ENCODE results near the gene ANKFY1. TPM values are rescaled to one million over a fixed set of nuclear protein-coding genes. Genes with fewer than 3 reads are reported as not detected.

ANKFY1 gene
- total RNA-seq, 4 donors from 2014 or later, result 53.0 to 69.9 (median 54.7) TPM

DNA sequence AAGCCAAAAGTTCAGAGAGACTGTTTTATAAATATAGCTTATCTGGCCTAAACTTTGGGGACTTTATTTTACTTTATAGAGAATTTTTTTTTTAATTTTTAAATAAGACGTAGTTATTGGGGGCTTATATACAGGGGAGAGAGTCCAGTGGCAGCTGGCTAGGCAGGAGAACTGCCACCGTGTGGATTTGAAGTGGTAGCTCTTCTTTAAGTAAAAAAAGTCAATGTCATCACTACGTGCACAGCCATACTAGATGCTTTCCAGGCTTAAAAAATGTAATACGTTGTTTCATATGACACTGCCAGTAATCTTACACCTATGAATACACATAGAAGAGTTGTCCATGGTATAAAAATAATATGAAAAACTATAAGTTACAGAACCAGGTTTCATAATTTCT is 31.9 kb upstream of the ANKFY1 start:
- no peaks in the 10 kb centered on the region for H3K36me3 ChIP-seq
- no peak overlapping the region for H3K4me3 ChIP-seq
- 68 to 93% methylated on average over 3 to 4 of the region's 4 CpGs for WGBS, 2 donors (ENCODE audit: low coverage in 1 of 2)
- TF ChIP-seq EP300 (IDR thresholded peaks at IDR 0.05; ENCODE audit: low read depth), result no peak
- TF ChIP-seq, protein P1, sequence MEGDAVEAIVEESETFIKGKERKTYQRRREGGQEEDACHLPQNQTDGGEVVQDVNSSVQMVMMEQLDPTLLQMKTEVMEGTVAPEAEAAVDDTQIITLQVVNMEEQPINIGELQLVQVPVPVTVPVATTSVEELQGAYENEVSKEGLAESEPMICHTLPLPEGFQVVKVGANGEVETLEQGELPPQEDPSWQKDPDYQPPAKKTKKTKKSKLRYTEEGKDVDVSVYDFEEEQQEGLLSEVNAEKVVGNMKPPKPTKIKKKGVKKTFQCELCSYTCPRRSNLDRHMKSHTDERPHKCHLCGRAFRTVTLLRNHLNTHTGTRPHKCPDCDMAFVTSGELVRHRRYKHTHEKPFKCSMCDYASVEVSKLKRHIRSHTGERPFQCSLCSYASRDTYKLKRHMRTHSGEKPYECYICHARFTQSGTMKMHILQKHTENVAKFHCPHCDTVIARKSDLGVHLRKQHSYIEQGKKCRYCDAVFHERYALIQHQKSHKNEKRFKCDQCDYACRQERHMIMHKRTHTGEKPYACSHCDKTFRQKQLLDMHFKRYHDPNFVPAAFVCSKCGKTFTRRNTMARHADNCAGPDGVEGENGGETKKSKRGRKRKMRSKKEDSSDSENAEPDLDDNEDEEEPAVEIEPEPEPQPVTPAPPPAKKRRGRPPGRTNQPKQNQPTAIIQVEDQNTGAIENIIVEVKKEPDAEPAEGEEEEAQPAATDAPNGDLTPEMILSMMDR (IDR thresholded peaks at IDR 0.05), result no peak
- no peak for TF ChIP-seq POLR2A (IDR thresholded peaks at IDR 0.05)
- no peak for TF ChIP-seq POLR2AphosphoS5 (IDR thresholded peaks at IDR 0.05)
- peaks cover 0 to 11% (median 0%) of the 10 kb centered on the region in 4 donors for H3K4me1 ChIP-seq
- no peak overlapping the region for H3K27ac ChIP-seq
- in situ Hi-C loops (cut with MboI; ENCODE audit: low pct_ligation_motif_present in 1 of 4, low pct_unique_long_range_greater_than_20kb in 1 of 4, low sequenced_read_pairs in 3 of 4) (no loop called here), intact Hi-C loops (cut with DNase I; ENCODE audit: low total_unique reads) (no loop called here)
- no peaks in the 10 kb centered on the region for H3K9me3 ChIP-seq
- no peaks in the 10 kb centered on the region for H3K27me3 ChIP-seq
- DNase-seq, result no peak

DNA sequence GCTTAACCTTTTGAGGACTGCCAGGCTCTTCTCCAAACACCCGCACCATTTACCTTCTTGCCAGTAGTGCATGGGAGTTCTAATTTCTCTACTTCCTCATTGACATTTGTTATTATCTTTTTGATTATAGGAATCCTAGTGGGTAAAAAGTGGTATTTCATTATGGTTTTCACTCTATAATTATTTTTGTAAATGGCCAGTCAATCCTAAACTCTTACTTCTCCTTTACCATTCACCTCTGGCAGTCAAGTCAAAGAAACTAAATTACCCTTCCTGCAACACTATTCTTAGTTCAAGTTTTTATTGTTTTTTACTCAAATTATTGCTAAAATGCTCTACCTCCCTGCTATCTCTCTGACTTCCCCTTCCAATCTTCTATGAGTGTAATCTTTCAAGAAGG is 29.8 kb upstream of the ANKFY1 start:
- Histone ChIP-seq H3K4me3 (no peak overlapping the region), H3K36me3 (peaks cover 0 to 5% (median 2%) of the 10 kb centered on the region in 4 donors), H3K27ac (no peak overlapping the region), H3K27me3 (no peaks in the 10 kb centered on the region), H3K9me3 (no peaks in the 10 kb centered on the region), H3K4me1 (peaks cover 0 to 11% (median 0%) of the 10 kb centered on the region in 4 donors)
- TF ChIP-seq, protein P1 (IDR thresholded peaks at IDR 0.05), result no peak
- TF ChIP-seq EP300 (IDR thresholded peaks at IDR 0.05; ENCODE audit: low read depth), result no peak
- no peak for TF ChIP-seq POLR2A (IDR thresholded peaks at IDR 0.05)
- TF ChIP-seq POLR2AphosphoS5 (IDR thresholded peaks at IDR 0.05), result no peak
- DNase-seq, result no peak
- in situ Hi-C loops (cut with MboI; ENCODE audit: low pct_ligation_motif_present in 1 of 4, low pct_unique_long_range_greater_than_20kb in 1 of 4, low sequenced_read_pairs in 3 of 4), result no loop called here
- intact Hi-C loops (cut with DNase I; ENCODE audit: low total_unique reads), result no loop called here
- WGBS, 2 donors (ENCODE audit: low coverage in 1 of 2), result 88 to 90% methylated on average over 1 of the region's 1 CpG

DNA sequence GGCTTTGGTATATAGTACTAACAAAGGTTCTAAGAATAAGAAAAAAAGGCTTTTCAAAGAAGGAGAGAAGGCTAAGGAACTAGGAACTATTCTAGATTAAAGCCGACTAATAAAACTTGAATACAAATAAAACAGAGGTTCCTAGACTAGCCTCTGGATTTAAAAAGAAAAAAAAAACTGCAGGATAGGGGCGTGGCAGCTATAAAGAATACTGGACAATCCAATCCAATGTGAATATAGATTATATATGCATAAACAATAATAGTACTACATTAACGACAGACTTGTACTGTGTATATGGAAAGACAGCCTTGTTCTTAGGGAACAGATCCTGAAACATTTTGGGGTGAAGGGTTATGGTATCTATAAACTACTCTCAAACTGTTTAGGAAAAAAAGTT is 23.9 kb upstream of the ANKFY1 start:
- 46 to 60% methylated on average over 3 of the region's 3 CpGs for WGBS, 2 donors (ENCODE audit: low coverage in 1 of 2)
- H3K36me3 ChIP-seq, result peaks cover 0 to 10% (median 2%) of the 10 kb centered on the region in 4 donors

DNA sequence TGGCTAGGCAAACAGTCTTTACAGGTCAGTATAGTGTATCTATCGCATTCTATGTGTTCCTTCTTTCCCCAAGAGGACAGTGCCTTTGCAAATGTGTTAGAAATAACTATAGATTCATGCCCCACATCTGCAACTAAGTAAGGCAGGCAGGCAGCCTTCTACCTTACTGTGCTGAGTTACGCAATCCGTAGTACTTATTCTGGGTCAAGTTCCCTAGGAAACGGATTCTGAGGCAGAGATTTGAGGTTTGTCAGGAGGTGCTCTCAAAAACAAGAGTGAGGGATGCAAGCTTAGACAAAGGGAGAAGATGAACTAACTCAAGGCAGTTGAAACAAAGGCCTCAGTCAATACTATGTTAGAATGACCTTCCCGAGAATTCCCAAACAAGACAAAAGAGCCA is 12.7 kb upstream of the ANKFY1 start:
- no peak overlapping the region for H3K4me3 ChIP-seq
- in situ Hi-C loops (cut with MboI; ENCODE audit: low pct_ligation_motif_present in 1 of 4, low pct_unique_long_range_greater_than_20kb in 1 of 4, low sequenced_read_pairs in 3 of 4), result no loop called here
- intact Hi-C loops (cut with DNase I; ENCODE audit: low total_unique reads), result no loop called here
- H3K27me3 ChIP-seq, result no peaks in the 10 kb centered on the region
- 88 to 97% methylated on average over 5 of the region's 5 CpGs for WGBS, 2 donors (ENCODE audit: low coverage in 1 of 2)
- TF ChIP-seq EP300 (IDR thresholded peaks at IDR 0.05; ENCODE audit: low read depth), result no peak
- no peak for TF ChIP-seq POLR2A (IDR thresholded peaks at IDR 0.05)
- TF ChIP-seq, protein P1 (IDR thresholded peaks at IDR 0.05), result no peak
- no peak for TF ChIP-seq POLR2AphosphoS5 (IDR thresholded peaks at IDR 0.05)
- no peaks in the 10 kb centered on the region for H3K4me1 ChIP-seq
- no peaks in the 10 kb centered on the region for H3K9me3 ChIP-seq
- H3K27ac ChIP-seq, result no peak overlapping the region
- peaks cover 0 to 28% (median 2%) of the 10 kb centered on the region in 4 donors for H3K36me3 ChIP-seq
- DNase-seq, result no peak

More for the DNA sequence above, 23.9 kb upstream of the ANKFY1 start:
- Histone ChIP-seq H3K27me3 (no peaks in the 10 kb centered on the region), H3K9me3 (no peaks in the 10 kb centered on the region), H3K4me3 (no peak overlapping the region), H3K27ac (peak overlapping the region; percentile 20 to 56 (median 41)), H3K4me1 (peaks cover 0 to 11% (median 2%) of the 10 kb centered on the region in 4 donors)
- intact Hi-C loops (cut with DNase I; ENCODE audit: low total_unique reads), result no loop called here
- in situ Hi-C loops (cut with MboI; ENCODE audit: low pct_ligation_motif_present in 1 of 4, low pct_unique_long_range_greater_than_20kb in 1 of 4, low sequenced_read_pairs in 3 of 4), result no loop called here
- no peak for TF ChIP-seq POLR2A (IDR thresholded peaks at IDR 0.05)
- TF ChIP-seq POLR2AphosphoS5 (IDR thresholded peaks at IDR 0.05), result no peak
- TF ChIP-seq EP300 (IDR thresholded peaks at IDR 0.05; ENCODE audit: low read depth), result no peak
- TF ChIP-seq, protein P1 (IDR thresholded peaks at IDR 0.05), result no peak
- no peak for DNase-seq
